HepG2 (cell line): ENCODE measurements around the gene PCDHB14. TPM values are rescaled to one million over a fixed set of nuclear protein-coding genes. Genes with fewer than 3 reads are reported as not detected.

Source experiments
- ATAC-seq: fragments of 200-7000 bp; cut with Tn5 transposase; 3 replicates; pipeline ENCODE4 v1.9.1; 2020; ENCODE audit warnings: mild to moderate bottlenecking, moderate library complexity
- BruUV-seq: library from RNA; stranded (reverse); fragments of 400-500 nt; replicated peaks from 2 replicates; lab custom pipeline; 2021; lab: Mats Ljungman, UMichigan
- CTCF ChIA-PET: fragments of 300-600 bp; formaldehyde crosslinking; extraction: SDS; loops from one replicate; lab custom pipeline; 2021; ENCODE audit warnings: low total read pairs, inconsistent platforms, low intra/inter-chr PET ratio; lab: Yijun Ruan, JAX
- POLR2A ChIA-PET: fragments of 350-600 bp; sonication (Branson Sonifier 250); formaldehyde crosslinking; loops from one replicate; lab custom pipeline; 2020; ENCODE audit warnings: antibody characterized with exemption, inconsistent platforms; lab: Yijun Ruan, JAX
- DNase-seq: peaks from one replicate; pipeline ENCODE4 v3.0.0-alpha.2; 2015; ENCODE audit warnings: low spot score
- FAIRE-seq: peaks from 3 replicates; lab custom pipeline; 2011; peaks lifted over from hg19 to GRCh38; lab: Jason Lieb, UNC
- H2AFZ ChIP-seq: one replicate; pipeline ENCODE4 v1.6.1; 2011; ENCODE audit warnings: low read length, inconsistent platforms
- H3K27ac ChIP-seq: fragments of 300-600 bp; 3 replicates; pipeline ENCODE4 v1.8.0; 2011; ENCODE audit warnings: mixed run types, mild to moderate bottlenecking, mixed read lengths, low read length, inconsistent platforms; ENCODE audit not compliant: insufficient read depth; ENCODE audit errors: extremely low read length
- H3K27me3 ChIP-seq, 2 experiments: fragments of 200-600 bp in 1 of 2; 2 replicates in 1 of 2; 3 replicates in 1 of 2; pipeline versions ENCODE4 v1.6.0 to v1.8.0; 2011; ENCODE audit warnings: low read length in 2 of 2, mild to moderate bottlenecking in 2 of 2, moderate library complexity in 2 of 2, inconsistent platforms in 1 of 2; ENCODE audit not compliant: insufficient read depth in 2 of 2, control insufficient read depth in 1 of 2
- H3K36me3 ChIP-seq, 2 experiments: fragments of 200-600 bp in 1 of 2; replicated peaks in 1 of 2; 2 replicates in 1 of 2; 3 replicates in 1 of 2; pipeline versions ENCODE4 v1.5.1 to v1.8.0; 2011; ENCODE audit warnings: low read length in 2 of 2, inconsistent platforms in 1 of 2; ENCODE audit not compliant: insufficient read depth in 2 of 2, control insufficient read depth in 1 of 2
- H3K4me1 ChIP-seq: 2 replicates; pipeline ENCODE4 v1.5.1; 2012; ENCODE audit warnings: low read length, inconsistent platforms; ENCODE audit not compliant: insufficient read depth
- H3K4me2 ChIP-seq: 2 replicates; pipeline ENCODE4 v1.6.0; 2011; ENCODE audit warnings: low read depth, low read length, inconsistent platforms
- H3K4me3 ChIP-seq, 3 experiments: fragments of 200-600 bp in 1 of 3; sonication (generic), shearing (Covaris generic) in 1 of 3; replicated peaks in 1 of 3; 2 replicates each; pipeline ENCODE4 v1.5.1; 2011 to 2016; ENCODE audit warnings: low read length in 3 of 3, inconsistent platforms in 2 of 3, low read depth in 2 of 3, mild to moderate bottlenecking in 2 of 3, control low read depth in 1 of 3, mixed read lengths in 1 of 3; ENCODE audit not compliant: insufficient read depth in 1 of 3
- H3K79me2 ChIP-seq: one replicate; pipeline ENCODE4 v1.6.1; 2011; ENCODE audit warnings: low read length, inconsistent platforms; ENCODE audit not compliant: insufficient read depth
- H3K9ac ChIP-seq: 2 replicates; pipeline ENCODE4 v1.6.0; 2011; ENCODE audit warnings: mild to moderate bottlenecking, low read depth, low read length, inconsistent platforms; ENCODE audit not compliant: insufficient read depth
- H3K9me3 ChIP-seq: 2 replicates; pipeline ENCODE4 v1.5.1; 2012; ENCODE audit warnings: mild to moderate bottlenecking, low read length
- H4K20me1 ChIP-seq: 2 replicates; pipeline ENCODE4 v1.6.0; 2011; ENCODE audit warnings: inconsistent platforms, mild to moderate bottlenecking, low read length, moderate library complexity; ENCODE audit not compliant: insufficient read depth
- ATF5 ChIP-seq: sonication (generic); formaldehyde crosslinking; IDR thresholded peaks from 2 replicates; pipeline ENCODE4 v1.4.0; 2020; ENCODE audit warnings: mild to moderate bottlenecking, low read depth, missing genetic modification reagents
- E2F5 ChIP-seq: sonication (generic); formaldehyde crosslinking; conservative IDR thresholded peaks from 2 replicates; pipeline ENCODE4 v1.4.0; 2020; ENCODE audit warnings: missing genetic modification reagents
- FOXO4 ChIP-seq: sonication (generic); formaldehyde crosslinking; conservative IDR thresholded peaks from 2 replicates; pipeline ENCODE4 v1.8.1; 2023; ENCODE audit warnings: missing genetic modification reagents
- GTF3A ChIP-seq: sonication (generic); formaldehyde crosslinking; conservative IDR thresholded peaks from 2 replicates; pipeline ENCODE4 v1.4.0; 2020; ENCODE audit warnings: mild to moderate bottlenecking, missing genetic modification reagents
- HOXA7 ChIP-seq: sonication (generic); formaldehyde crosslinking; IDR thresholded peaks from 2 replicates; pipeline ENCODE4 v1.8.1; 2022; ENCODE audit warnings: mild to moderate bottlenecking, missing genetic modification reagents, moderate library complexity
- IRF1 ChIP-seq: sonication (generic); formaldehyde crosslinking; IDR thresholded peaks from 2 replicates; pipeline ENCODE4 v1.4.0; 2020; ENCODE audit warnings: low read depth, mild to moderate bottlenecking, missing genetic modification reagents
- MAFK ChIP-seq, 2 experiments: IDR thresholded peaks in 1 of 2; conservative IDR thresholded peaks in 1 of 2; 2 replicates each; pipeline ENCODE4 v1.6.1; 2011; ENCODE audit warnings: improper control_type of control experiment in 2 of 2, low read length in 2 of 2
- MZF1 ChIP-seq: sonication (generic); formaldehyde crosslinking; IDR thresholded peaks from 2 replicates; pipeline ENCODE4 v1.8.1; 2023; ENCODE audit warnings: mild to moderate bottlenecking, missing genetic modification reagents, borderline replicate concordance
- NFE2L2 ChIP-seq: fragments of 150-350 bp; IDR thresholded peaks from 2 replicates; pipeline ENCODE4 v1.6.1; 2014; ENCODE audit warnings: low read length
- SSRP1 ChIP-seq: IDR thresholded peaks from 2 replicates; pipeline ENCODE4 v1.6.1; 2016; ENCODE audit warnings: control low read depth
- SYNCRIP ChIP-seq: fragments of 200-400 bp; formaldehyde crosslinking; IDR thresholded peaks from 2 replicates; pipeline ENCODE4 v1.6.1; 2018; ENCODE audit warnings: mild to moderate bottlenecking, low read depth, low read length; ENCODE audit not compliant: insufficient read depth
- TBP ChIP-seq: sonication (generic); formaldehyde crosslinking; IDR thresholded peaks from 2 replicates; pipeline ENCODE4 v1.5.0; 2020; ENCODE audit warnings: missing genetic modification reagents
- WIZ ChIP-seq: sonication (generic); formaldehyde crosslinking; IDR thresholded peaks from 2 replicates; pipeline ENCODE4 v1.5.1; 2020; ENCODE audit warnings: mild to moderate bottlenecking, missing genetic modification reagents
- ZBTB26 ChIP-seq: IDR thresholded peaks from 2 replicates; pipeline ENCODE4 v1.6.1; 2016; ENCODE audit warnings: missing compliant biosample characterization, missing genetic modification reagents, borderline replicate concordance
- ZNF350 ChIP-seq: sonication (generic); formaldehyde crosslinking; IDR thresholded peaks from 2 replicates; pipeline ENCODE4 v1.4.0; 2020; ENCODE audit warnings: mild to moderate bottlenecking, low read depth, missing genetic modification reagents, borderline replicate concordance
- ZNF367 ChIP-seq: sonication (generic); formaldehyde crosslinking; IDR thresholded peaks from 2 replicates; pipeline ENCODE4 v1.4.0; 2020; ENCODE audit warnings: missing genetic modification reagents, borderline replicate concordance
- ZNF543 ChIP-seq: sonication (generic); formaldehyde crosslinking; IDR thresholded peaks from 2 replicates; pipeline ENCODE4 v1.4.0; 2020; ENCODE audit warnings: mild to moderate bottlenecking, missing genetic modification reagents
- ZNF589 ChIP-seq: sonication (generic); formaldehyde crosslinking; conservative IDR thresholded peaks from 2 replicates; pipeline ENCODE4 v1.8.0; 2022; ENCODE audit warnings: mild to moderate bottlenecking, moderate library complexity, missing genetic modification reagents
- ZNF724P ChIP-seq: sonication (generic); formaldehyde crosslinking; IDR thresholded peaks from 2 replicates; pipeline ENCODE4 v1.8.0; 2022; ENCODE audit warnings: missing genetic modification reagents, borderline replicate concordance
- ZNF879 ChIP-seq: sonication (generic); formaldehyde crosslinking; IDR thresholded peaks from 2 replicates; pipeline ENCODE4 v1.8.1; 2023; ENCODE audit warnings: missing genetic modification reagents
- WGBS: methylation state at CpG from one replicate; pipeline ENCODE4 v1.1.6; 2017; ENCODE audit warnings: low lambda C conversion rate; 5-methylcytosine and 5-hydroxymethylcytosine counted together
- in situ Hi-C: cut with HindIII; loops from 2 replicates; pipeline ENCODE4 v1.10.0; 2017; ENCODE audit warnings: low pct_unique_long_range_greater_than_20kb; ENCODE audit not compliant: extremely low pct_ligation_motif_present
- intact Hi-C: fragments of 100-400 bp; cut with micrococcal nuclease; formaldehyde crosslinking; loops from one replicate; pipeline ENCODE4 v1.10.0; 2022; ENCODE audit not compliant: unreplicated experiment
- polyA plus RNA-seq, 8 experiments: library from polyadenylated mRNA; depleted of rRNA in 3 of 8; stranded (reverse) in 7 of 8; unstranded in 1 of 8; fragments of >200 nt; fragmentation: Illumina TruSeq in 4 of 8; extraction: Trizol in 4 of 8; gene quantifications; 2 replicates each; pipeline versions ENCODE4 v1.2.1 to v1.2.3, GENCODE V29; 2011 to 2016; ENCODE audit warnings: low read depth in 4 of 8, missing spikeins in 1 of 8, mixed read lengths in 1 of 8; ENCODE audit not compliant: insufficient read depth in 1 of 8
- total RNA-seq, 5 experiments: library from RNA; depleted of rRNA; stranded (reverse); fragments of >200 nt; fragmentation: Illumina TruSeq; extraction: Trizol; gene quantifications; 2 replicates each; pipeline ENCODE4 v1.2.3, GENCODE V29; 2016; ENCODE audit warnings: low read depth in 1 of 5

The PCDHB14 gene
- total and polyA plus RNA-seq, 2 of the 13 experiments (the other 11 are each of a cell fraction or from before 2014, with no cell fraction given), result 0.37 to 0.40 TPM

GRCh38 chr5:141236516-141237313 is 13.6 kb downstream of the PCDHB14 start:
- H4K20me1 ChIP-seq, result no peaks in the 10 kb centered on the region
- H3K36me3 ChIP-seq, result no peaks in the 10 kb centered on the region
- 69% methylated on average over 30 of the region's 32 CpGs for WGBS
- in situ Hi-C loops, result no loop called here
- FAIRE-seq (no peak), ATAC-seq (no peak), DNase-seq (no peak)
- no TSS peak for BruUV-seq
- H3K27ac ChIP-seq, result no peak overlapping the region
- no peak overlapping the region for H2AFZ ChIP-seq
- no peaks in the 10 kb centered on the region for H3K79me2 ChIP-seq
- H3K27me3 ChIP-seq, result no peaks in the 10 kb centered on the region
- CTCF ChIA-PET, result no interaction called here
- no peak overlapping the region for H3K9ac ChIP-seq
- no peaks in the 10 kb centered on the region for H3K4me1 ChIP-seq
- POLR2A ChIA-PET, result no interaction called here
- H3K9me3 ChIP-seq, result peaks cover 48% of the 10 kb centered on the region
- intact Hi-C loops, result no loop called here
- no peak overlapping the region for H3K4me2 ChIP-seq
- no peak overlapping the region for H3K4me3 ChIP-seq
- TF ChIP-seq HOXA7 (no peak), MAFK (conservative IDR thresholded peaks at IDR 0.05 in 1 of 2, IDR thresholded peaks at IDR 0.05 in 1 of 2; ENCODE audit: low read length in 2 of 2) (0 out of 4 replicates have a peak, but pooled peaks of 1 of the 2 experiments have one; percentile 27), WIZ (CRISPR knock-in tag) (no peak), E2F5 (no peak), GTF3A (no peak), ZNF589 (CRISPR knock-in tag) (no peak), TBP (CRISPR knock-in tag) (no peak), SSRP1 (CRISPR knock-in tag) (no peak), ZNF350 (no peak), ZNF724P (CRISPR knock-in tag) (no peak), NFE2L2 (peak; percentile 74), ZNF879 (CRISPR knock-in tag) (no peak), ZNF543 (CRISPR knock-in tag) (no peak), SYNCRIP (no peak), IRF1 (CRISPR knock-in tag) (no peak), ZBTB26 (CRISPR knock-in tag) (no peak), MZF1 (no peak), ZNF367 (no peak), ATF5 (CRISPR knock-in tag) (no peak), FOXO4 (CRISPR knock-in tag) (no peak)
